ENCODE measurements around the gene HIGD2B.
"Not testable (repeated sequence)": the region's sequence is repeated elsewhere in the genome, so short reads cannot be mapped to it uniquely, and the experiment has no call there.

The HIGD2B gene, protein sequence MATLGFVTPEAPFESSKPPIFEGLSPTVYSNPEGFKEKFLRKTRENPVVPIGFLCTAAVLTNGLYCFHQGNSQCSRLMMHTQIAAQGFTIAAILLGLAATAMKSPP

DNA sequence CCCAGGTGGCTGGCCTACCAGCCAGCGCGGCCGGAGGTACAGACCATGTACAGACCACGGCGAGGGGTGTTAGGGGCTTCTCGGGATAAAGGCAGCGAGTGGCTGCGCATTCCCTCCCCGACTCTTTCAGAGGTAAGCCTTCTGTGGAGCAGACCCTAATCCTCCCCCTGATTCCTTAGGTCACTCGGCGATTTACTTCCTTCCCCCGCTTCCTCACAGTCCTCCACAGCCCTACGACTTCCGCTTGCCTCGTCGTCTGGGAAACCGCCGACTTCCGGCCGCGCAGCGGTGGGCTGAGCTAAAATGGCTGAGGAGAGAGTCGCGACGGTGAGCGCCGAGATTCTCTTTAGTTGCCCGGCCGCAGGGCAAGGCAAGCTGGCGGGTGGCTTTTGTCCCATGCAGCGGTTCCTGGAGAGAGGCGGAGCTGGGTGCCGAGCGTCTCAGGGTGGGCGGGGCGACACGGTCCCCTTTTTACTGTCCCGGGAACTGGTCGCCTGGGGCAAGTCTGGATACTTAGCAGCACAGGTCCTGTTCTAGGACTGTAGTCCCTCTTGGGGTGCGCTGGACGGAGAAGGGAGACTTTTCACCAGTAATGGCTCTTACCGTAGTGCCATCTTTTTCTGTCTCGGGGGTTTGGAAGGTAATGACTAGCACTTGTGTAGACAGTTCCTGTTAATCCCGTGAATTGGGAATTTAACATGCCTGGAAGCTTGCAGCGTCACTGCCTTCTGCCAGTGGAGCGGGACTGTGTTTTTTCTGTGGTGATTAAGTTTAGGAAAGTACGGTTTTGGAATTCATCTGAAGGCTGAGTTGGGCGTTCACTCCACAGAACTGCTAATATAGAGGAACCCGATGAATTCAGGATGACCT, at the start of gene HIGD2B, which contains the start of gene BBS4:
Gene HIGD2B (minus strand): TSS at position 258 of the 870 bp plus-strand sequence. CDS start 9,808 bp downstream, outside the sequence.
Gene BBS4 (plus strand): TSS at position 283 of the 870 bp plus-strand sequence. CDS start 21 bp downstream, at position 304.
- DNase-seq (ENCODE audit: extremely low read depth, low read depth): peak; percentile 55
- TF ChIP-seq, protein P1, sequence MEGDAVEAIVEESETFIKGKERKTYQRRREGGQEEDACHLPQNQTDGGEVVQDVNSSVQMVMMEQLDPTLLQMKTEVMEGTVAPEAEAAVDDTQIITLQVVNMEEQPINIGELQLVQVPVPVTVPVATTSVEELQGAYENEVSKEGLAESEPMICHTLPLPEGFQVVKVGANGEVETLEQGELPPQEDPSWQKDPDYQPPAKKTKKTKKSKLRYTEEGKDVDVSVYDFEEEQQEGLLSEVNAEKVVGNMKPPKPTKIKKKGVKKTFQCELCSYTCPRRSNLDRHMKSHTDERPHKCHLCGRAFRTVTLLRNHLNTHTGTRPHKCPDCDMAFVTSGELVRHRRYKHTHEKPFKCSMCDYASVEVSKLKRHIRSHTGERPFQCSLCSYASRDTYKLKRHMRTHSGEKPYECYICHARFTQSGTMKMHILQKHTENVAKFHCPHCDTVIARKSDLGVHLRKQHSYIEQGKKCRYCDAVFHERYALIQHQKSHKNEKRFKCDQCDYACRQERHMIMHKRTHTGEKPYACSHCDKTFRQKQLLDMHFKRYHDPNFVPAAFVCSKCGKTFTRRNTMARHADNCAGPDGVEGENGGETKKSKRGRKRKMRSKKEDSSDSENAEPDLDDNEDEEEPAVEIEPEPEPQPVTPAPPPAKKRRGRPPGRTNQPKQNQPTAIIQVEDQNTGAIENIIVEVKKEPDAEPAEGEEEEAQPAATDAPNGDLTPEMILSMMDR (IDR thresholded peaks at IDR 0.05; ENCODE audit: low read depth, low read length): no peak

DNA sequence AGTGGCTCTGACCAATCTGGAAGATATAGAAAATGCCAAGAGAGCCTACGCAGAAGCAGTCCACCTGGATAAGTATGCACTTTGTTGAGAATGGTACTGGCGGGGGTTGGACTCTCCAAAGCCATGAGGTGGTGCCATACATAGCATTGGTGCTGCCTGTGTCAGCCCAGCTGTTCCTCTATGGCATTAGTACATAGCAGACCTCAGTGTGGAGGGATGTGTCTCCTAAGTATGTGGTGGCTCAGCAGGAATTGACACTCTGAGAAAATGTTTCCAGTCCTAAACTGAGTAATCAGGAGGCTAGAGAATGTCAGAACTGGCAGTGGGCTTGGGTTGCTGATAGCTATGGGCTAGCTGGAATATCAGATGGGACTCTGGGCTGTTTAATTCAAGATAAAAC, 49.1 kb upstream of the HIGD2B start:
- TF ChIP-seq, protein P1 (IDR thresholded peaks at IDR 0.05; ENCODE audit: low read depth, low read length): no peak

DNA sequence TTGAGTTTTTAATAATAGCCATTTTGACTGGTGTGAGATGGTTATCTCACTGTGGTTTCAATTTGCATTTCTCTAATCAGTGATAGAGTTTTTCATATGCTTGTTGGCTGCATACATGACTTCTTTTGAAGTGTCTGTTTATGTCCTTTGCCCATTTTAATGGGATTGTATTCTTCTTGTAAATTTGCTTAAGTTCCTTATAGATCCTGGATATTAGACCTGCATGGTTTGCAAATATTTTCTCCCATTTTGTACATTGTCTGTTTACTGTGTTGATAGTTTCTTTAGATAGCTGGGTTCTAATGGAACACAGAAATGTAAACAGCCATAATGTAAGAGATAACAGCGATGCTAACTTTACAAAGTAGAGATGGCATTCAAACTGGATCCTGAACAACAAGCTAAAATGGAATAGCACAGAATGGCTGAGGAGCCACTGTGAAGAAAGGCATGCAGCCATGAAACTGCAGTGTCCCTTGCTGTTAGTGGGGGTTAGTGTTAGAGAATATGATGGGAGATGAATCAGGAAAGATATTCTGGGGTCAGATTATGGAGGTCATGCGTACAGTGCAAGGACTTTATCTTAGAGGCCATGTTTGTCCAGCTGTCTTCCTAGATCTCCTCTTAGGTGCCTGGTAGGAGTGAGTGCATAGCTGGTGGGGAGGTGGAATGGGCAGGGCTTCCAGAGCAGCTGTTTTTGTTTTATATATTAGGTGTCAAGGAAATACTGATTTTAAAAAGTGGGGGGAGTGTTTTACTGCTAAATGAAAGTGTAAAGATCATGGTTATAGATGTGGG, 48.2 kb upstream of the HIGD2B start:
- DNase-seq (ENCODE audit: extremely low read depth, low read depth): no peak
- TF ChIP-seq, protein P1 (IDR thresholded peaks at IDR 0.05; ENCODE audit: low read depth, low read length): no peak

More for the DNA sequence above, 49.1 kb upstream of the HIGD2B start:
- no peak for DNase-seq (ENCODE audit: extremely low read depth, low read depth)

DNA sequence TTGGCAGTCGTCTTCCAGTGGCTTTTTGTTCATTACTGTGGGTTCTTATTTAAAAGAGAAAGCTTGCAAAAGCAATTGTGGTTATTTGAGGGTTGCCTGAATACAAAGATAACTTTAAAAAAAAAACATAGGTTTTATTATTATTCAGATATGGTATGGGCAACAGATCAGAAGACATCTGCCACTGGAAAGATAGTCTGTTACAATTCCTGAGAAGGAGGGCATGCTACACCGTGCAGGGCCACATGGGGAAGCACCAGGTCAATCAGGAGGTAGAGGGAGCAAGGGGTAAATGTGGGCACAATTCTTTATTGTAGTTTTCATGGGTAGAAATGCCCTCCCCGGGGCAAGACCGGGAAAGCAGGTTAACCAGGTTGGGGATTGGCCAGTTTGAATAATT, 46.5 kb upstream of the HIGD2B start:
- TF ChIP-seq, protein P1 (IDR thresholded peaks at IDR 0.05; ENCODE audit: low read depth, low read length): no peak
- no peak for DNase-seq (ENCODE audit: extremely low read depth, low read depth)

DNA sequence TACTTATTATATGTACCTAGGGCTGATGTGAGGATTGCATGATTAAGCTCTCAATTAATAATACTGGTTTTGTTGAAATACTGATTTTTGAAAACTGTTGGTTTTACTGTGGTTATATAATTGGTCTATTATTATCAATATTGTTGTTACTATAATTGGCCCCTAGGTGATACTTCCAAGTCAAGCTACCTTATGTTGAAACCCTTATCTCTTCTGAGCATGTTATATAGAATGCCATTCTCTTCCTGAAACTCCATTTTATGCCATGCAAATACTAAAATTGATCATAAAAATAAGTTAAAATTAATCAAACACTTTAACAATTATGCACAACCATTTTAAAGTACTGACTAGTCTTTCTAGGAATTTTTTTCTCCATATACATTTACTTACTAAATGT, 46.1 kb upstream of the HIGD2B start:
- DNase-seq (ENCODE audit: extremely low read depth, low read depth): no peak
- TF ChIP-seq, protein P1 (IDR thresholded peaks at IDR 0.05; ENCODE audit: low read depth, low read length): no peak

DNA sequence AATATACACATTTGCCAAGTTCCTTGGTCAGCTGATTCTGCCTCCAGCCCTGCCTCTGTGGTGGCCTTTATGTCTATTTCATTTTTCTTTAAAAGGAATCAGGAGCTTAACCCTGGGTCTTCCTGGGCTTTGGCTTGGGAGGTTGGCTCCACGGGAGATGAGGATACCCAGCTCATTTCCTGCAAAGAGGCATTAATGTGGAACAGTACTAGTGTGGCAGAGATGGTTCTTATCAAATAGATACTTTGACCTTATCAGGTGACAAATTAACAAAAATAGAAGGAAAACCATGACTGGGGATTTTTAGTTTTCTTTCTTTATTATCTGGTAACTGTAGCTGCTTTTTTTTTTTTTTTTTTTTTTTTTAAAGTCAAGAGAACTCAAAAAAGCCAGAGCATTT, 42.8 kb upstream of the HIGD2B start:
- no peak for DNase-seq (ENCODE audit: extremely low read depth, low read depth)
- TF ChIP-seq, protein P1 (IDR thresholded peaks at IDR 0.05; ENCODE audit: low read depth, low read length): no peak

DNA sequence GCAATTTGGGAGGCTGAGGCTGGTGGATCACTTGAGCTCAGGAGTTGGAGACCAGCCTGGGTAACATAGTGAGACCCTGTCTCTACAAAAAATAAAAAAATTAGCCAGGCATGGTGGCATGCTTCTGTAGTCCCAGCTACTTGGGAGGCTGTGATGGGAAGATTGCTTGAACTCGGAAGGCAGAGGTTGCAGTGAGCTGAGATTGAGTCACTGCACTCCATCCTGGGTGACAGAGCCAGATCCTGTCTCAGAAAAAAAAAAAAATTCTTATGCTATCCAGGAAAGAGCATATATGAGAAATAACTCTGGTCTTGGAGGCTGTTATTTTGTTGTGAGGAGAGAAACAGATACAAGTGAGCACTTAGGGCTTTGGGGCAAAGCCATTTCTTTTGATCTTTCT, 42.3 kb upstream of the HIGD2B start:
- DNase-seq (ENCODE audit: extremely low read depth, low read depth): not testable (repeated sequence)
